GM23338 (cell line): Measurements from ENCODE around the gene CDKAL1. TPM values are rescaled to one million over a fixed set of nuclear protein-coding genes. Genes with fewer than 3 reads are reported as not detected.

Experiments used
- ATAC-seq: fragments of 200-7000 bp; cut with Tn5 transposase; 3 replicates; pipeline ENCODE4 v1.9.1; 2020
- DNase-seq: peaks from one replicate; pipeline ENCODE4 v3.0.0-alpha.2; 2015; ENCODE audit warnings: low spot score
- H2AFZ ChIP-seq: fragments of 200-600 bp; sonication (generic); 2 replicates; pipeline ENCODE4 v1.8.0; 2016; ENCODE audit warnings: antibody characterized with exemption, mild to moderate bottlenecking, moderate library complexity
- H3F3A ChIP-seq: fragments of 200-600 bp; sonication (generic); replicated peaks from 2 replicates; pipeline ENCODE4 v1.8.0; 2017; ENCODE audit warnings: antibody characterized with exemption, mixed run types, low read depth
- H3K27ac ChIP-seq: fragments of 200-600 bp; sonication (generic); 2 replicates; pipeline ENCODE4 v1.6.1; 2016; ENCODE audit warnings: low read depth
- H3K27me3 ChIP-seq: fragments of 200-600 bp; sonication (generic); 2 replicates; pipeline ENCODE4 v1.8.0; 2016; ENCODE audit warnings: mild to moderate bottlenecking, mixed run types, moderate library complexity; ENCODE audit not compliant: insufficient read depth
- H3K36me3 ChIP-seq: fragments of 200-600 bp; sonication (generic); 2 replicates; pipeline ENCODE4 v1.8.0; 2016; ENCODE audit warnings: mild to moderate bottlenecking; ENCODE audit not compliant: insufficient read depth
- H3K4me1 ChIP-seq: fragments of 200-600 bp; sonication (generic); 2 replicates; pipeline ENCODE4 v1.8.0; 2016; ENCODE audit warnings: mild to moderate bottlenecking, moderate library complexity; ENCODE audit not compliant: insufficient read depth
- H3K4me2 ChIP-seq: fragments of 200-600 bp; sonication (generic); 2 replicates; pipeline ENCODE4 v1.7.1; 2017; ENCODE audit warnings: mixed run types
- H3K4me3 ChIP-seq: fragments of 200-600 bp; sonication (generic); 2 replicates; pipeline ENCODE4 v1.6.1; 2016; ENCODE audit warnings: mixed run types
- H3K79me2 ChIP-seq: fragments of 200-600 bp; sonication (generic); replicated peaks from 2 replicates; pipeline ENCODE4 v1.8.0; 2017; ENCODE audit warnings: mild to moderate bottlenecking; ENCODE audit not compliant: insufficient read depth
- H3K9me2 ChIP-seq: fragments of 200-600 bp; sonication (generic); 2 replicates; pipeline ENCODE4 v1.8.0; 2017; ENCODE audit not compliant: insufficient read depth
- H4K20me1 ChIP-seq: fragments of 200-600 bp; sonication (generic); replicated peaks from 2 replicates; pipeline ENCODE4 v1.8.0; 2017; ENCODE audit warnings: mild to moderate bottlenecking; ENCODE audit not compliant: insufficient read depth
- H3K27ac Mint-ChIP-seq: 2 replicates; pipeline ENCODE4 v1.8.0; 2020; ENCODE audit warnings: inconsistent platforms, mild to moderate bottlenecking, moderate library complexity, mixed read lengths
- H3K27me3 Mint-ChIP-seq: 3 replicates; pipeline ENCODE4 v1.8.0; 2022; ENCODE audit warnings: low read depth, mild to moderate bottlenecking, moderate library complexity, mixed read lengths, inconsistent platforms; ENCODE audit not compliant: insufficient read depth, poor library complexity
- H3K36me3 Mint-ChIP-seq: 3 replicates; pipeline ENCODE4 v1.8.0; 2021; ENCODE audit warnings: low read depth, mild to moderate bottlenecking, inconsistent platforms, moderate library complexity, mixed read lengths
- H3K4me1 Mint-ChIP-seq: 3 replicates; pipeline ENCODE4 v1.8.0; 2020; ENCODE audit warnings: mild to moderate bottlenecking, inconsistent platforms, mixed read lengths
- H3K4me3 Mint-ChIP-seq: 3 replicates; pipeline ENCODE4 v1.8.0; 2021; ENCODE audit warnings: moderate library complexity, mild to moderate bottlenecking, inconsistent platforms, mixed read lengths
- H3K9me3 Mint-ChIP-seq: 3 replicates; pipeline ENCODE4 v1.8.0; 2020; ENCODE audit warnings: moderate library complexity, mild to moderate bottlenecking, inconsistent platforms, mixed read lengths
- CREB1 ChIP-seq: fragments of 250-450 bp; sonication (Bioruptor Pico); IDR thresholded peaks from 2 replicates; pipeline ENCODE4 v1.5.0; 2020; ENCODE audit warnings: low read depth, mild to moderate bottlenecking, moderate library complexity
- ETS1 ChIP-seq: IDR thresholded peaks from 2 replicates; pipeline ENCODE4 v1.6.1; 2016; ENCODE audit warnings: antibody characterized with exemption
- EZH2 ChIP-seq: fragments of 200-600 bp; sonication (generic); IDR thresholded peaks from one replicate; pipeline ENCODE4 v1.8.0; 2017; ENCODE audit warnings: antibody characterized with exemption, mild to moderate bottlenecking, low read depth; ENCODE audit not compliant: unreplicated experiment
- EZH2phosphoT487 ChIP-seq: fragments of 200-600 bp; sonication (generic); IDR thresholded peaks from one replicate; pipeline ENCODE4 v1.8.1; 2018; ENCODE audit warnings: antibody characterized with exemption; ENCODE audit not compliant: unreplicated experiment
- JUNB ChIP-seq: IDR thresholded peaks from one replicate; pipeline ENCODE4 v1.6.1; 2016; ENCODE audit warnings: antibody characterized with exemption; ENCODE audit not compliant: unreplicated experiment
- NANOG ChIP-seq: IDR thresholded peaks from 2 replicates; pipeline ENCODE4 v1.6.1; 2016; ENCODE audit warnings: antibody characterized with exemption, borderline replicate concordance
- POLR2AphosphoS5 ChIP-seq: IDR thresholded peaks from 2 replicates; pipeline ENCODE4 v1.6.1; 2016; ENCODE audit warnings: antibody characterized with exemption, low read depth
- REST ChIP-seq: IDR thresholded peaks from one replicate; pipeline ENCODE4 v1.6.1; 2018; ENCODE audit warnings: antibody characterized with exemption; ENCODE audit not compliant: unreplicated experiment
- STAT1 ChIP-seq: IDR thresholded peaks from one replicate; pipeline ENCODE4 v1.6.1; 2016; ENCODE audit warnings: antibody characterized with exemption; ENCODE audit not compliant: unreplicated experiment
- ZNF114 ChIP-seq: fragments of 250-450 bp; sonication (Bioruptor Pico); IDR thresholded peaks from 2 replicates; pipeline ENCODE4 v1.5.0; 2020; ENCODE audit warnings: mild to moderate bottlenecking, moderate library complexity
- ZNF331 ChIP-seq: fragments of 250-450 bp; sonication (Bioruptor Pico); IDR thresholded peaks from 2 replicates; pipeline ENCODE4 v1.5.0; 2020; ENCODE audit warnings: low read depth, mild to moderate bottlenecking, moderate library complexity
- polyA plus RNA-seq: library from polyadenylated mRNA; unstranded; fragments of >200 nt; fragmentation: Nextera tagmentation; extraction: Ambion mirVana; gene quantifications from 2 replicates; pipeline ENCODE4 v1.2.1, GENCODE V29; 2016
- total RNA-seq: library from RNA; depleted of rRNA; stranded (reverse); fragments of >200 nt; shearing (Covaris generic); gene quantifications from 2 replicates; pipeline ENCODE4 v1.2.3, GENCODE V29; 2014
- TF ChIP-seq, protein P1 (sequence below): fragments of 250-450 bp; sonication (Bioruptor Pico); IDR thresholded peaks from 2 replicates; pipeline ENCODE4 v1.5.0; 2020; ENCODE audit warnings: mild to moderate bottlenecking, moderate library complexity

CDKAL1 gene
- total and polyA plus RNA-seq, 2 experiments from 2014 or later: 17.8 to 35.0 TPM

DNA sequence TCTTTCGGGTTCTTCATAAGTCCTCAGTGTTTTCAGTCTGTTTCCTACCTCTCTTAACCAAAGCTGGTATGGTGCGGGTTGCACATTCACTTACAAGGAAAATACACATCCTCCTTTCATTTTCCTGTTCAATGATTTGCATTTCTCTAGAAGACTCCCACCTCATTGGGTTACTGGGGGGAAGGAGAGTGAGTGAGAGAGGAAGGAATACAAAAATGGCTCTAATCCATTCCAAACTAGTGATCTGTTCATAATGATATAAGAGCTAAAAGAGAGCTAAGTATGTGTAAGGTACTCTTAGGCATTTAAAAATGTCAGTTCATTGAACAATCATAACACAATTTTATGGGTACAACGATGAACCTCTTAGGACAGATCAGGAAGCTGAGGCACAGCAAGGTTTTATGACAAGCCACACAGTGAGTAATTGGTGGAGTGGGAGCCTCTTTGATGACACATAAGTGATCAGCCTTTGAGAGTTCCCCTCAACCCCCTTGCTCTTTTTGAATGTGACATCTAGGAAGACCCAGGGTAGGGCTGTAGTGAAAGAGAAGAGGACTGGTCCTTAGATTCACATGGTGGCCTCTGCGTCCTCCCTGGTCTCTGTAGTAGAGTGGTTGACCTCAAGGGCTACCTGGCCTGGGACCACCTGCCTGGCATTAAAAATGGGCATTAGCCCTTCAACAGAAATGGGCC, 730.9 kb downstream of the CDKAL1 start:
- H3K4me1 ChIP-seq: no peaks in the 10 kb centered on the region
- H3K4me3 Mint-ChIP-seq: no peak overlapping the region
- H3K36me3 Mint-ChIP-seq: peaks cover 3% of the 10 kb centered on the region; the same call in 1 of the 3 replicates
- ATAC-seq (no peak), DNase-seq (no peak)
- H3K4me3 ChIP-seq: no peak overlapping the region
- peaks cover 9% of the 10 kb centered on the region; the same call in 1 of the 2 replicates for H3K9me2 ChIP-seq
- H3K27ac Mint-ChIP-seq: no peak overlapping the region
- no peaks in the 10 kb centered on the region for H3K79me2 ChIP-seq
- H3K4me2 ChIP-seq: no peak overlapping the region
- H3K4me1 Mint-ChIP-seq: peaks cover 4% of the 10 kb centered on the region; the same call in 2 of the 3 replicates
- peaks cover 3% of the 10 kb centered on the region; the same call in 1 of the 3 replicates for H3K9me3 Mint-ChIP-seq
- H2AFZ ChIP-seq: no peak overlapping the region
- H3K27ac ChIP-seq: no peak overlapping the region
- TF ChIP-seq EZH2phosphoT487 (no peak), ETS1 (no peak), ZNF114 (CRISPR knock-in tag) (no peak), REST (no peak), POLR2AphosphoS5 (no peak), ZNF331 (CRISPR knock-in tag) (no peak), STAT1 (no peak), EZH2 (no peak), JUNB (no peak), CREB1 (CRISPR knock-in tag) (no peak), NANOG (no peak)
- TF ChIP-seq, protein P1, sequence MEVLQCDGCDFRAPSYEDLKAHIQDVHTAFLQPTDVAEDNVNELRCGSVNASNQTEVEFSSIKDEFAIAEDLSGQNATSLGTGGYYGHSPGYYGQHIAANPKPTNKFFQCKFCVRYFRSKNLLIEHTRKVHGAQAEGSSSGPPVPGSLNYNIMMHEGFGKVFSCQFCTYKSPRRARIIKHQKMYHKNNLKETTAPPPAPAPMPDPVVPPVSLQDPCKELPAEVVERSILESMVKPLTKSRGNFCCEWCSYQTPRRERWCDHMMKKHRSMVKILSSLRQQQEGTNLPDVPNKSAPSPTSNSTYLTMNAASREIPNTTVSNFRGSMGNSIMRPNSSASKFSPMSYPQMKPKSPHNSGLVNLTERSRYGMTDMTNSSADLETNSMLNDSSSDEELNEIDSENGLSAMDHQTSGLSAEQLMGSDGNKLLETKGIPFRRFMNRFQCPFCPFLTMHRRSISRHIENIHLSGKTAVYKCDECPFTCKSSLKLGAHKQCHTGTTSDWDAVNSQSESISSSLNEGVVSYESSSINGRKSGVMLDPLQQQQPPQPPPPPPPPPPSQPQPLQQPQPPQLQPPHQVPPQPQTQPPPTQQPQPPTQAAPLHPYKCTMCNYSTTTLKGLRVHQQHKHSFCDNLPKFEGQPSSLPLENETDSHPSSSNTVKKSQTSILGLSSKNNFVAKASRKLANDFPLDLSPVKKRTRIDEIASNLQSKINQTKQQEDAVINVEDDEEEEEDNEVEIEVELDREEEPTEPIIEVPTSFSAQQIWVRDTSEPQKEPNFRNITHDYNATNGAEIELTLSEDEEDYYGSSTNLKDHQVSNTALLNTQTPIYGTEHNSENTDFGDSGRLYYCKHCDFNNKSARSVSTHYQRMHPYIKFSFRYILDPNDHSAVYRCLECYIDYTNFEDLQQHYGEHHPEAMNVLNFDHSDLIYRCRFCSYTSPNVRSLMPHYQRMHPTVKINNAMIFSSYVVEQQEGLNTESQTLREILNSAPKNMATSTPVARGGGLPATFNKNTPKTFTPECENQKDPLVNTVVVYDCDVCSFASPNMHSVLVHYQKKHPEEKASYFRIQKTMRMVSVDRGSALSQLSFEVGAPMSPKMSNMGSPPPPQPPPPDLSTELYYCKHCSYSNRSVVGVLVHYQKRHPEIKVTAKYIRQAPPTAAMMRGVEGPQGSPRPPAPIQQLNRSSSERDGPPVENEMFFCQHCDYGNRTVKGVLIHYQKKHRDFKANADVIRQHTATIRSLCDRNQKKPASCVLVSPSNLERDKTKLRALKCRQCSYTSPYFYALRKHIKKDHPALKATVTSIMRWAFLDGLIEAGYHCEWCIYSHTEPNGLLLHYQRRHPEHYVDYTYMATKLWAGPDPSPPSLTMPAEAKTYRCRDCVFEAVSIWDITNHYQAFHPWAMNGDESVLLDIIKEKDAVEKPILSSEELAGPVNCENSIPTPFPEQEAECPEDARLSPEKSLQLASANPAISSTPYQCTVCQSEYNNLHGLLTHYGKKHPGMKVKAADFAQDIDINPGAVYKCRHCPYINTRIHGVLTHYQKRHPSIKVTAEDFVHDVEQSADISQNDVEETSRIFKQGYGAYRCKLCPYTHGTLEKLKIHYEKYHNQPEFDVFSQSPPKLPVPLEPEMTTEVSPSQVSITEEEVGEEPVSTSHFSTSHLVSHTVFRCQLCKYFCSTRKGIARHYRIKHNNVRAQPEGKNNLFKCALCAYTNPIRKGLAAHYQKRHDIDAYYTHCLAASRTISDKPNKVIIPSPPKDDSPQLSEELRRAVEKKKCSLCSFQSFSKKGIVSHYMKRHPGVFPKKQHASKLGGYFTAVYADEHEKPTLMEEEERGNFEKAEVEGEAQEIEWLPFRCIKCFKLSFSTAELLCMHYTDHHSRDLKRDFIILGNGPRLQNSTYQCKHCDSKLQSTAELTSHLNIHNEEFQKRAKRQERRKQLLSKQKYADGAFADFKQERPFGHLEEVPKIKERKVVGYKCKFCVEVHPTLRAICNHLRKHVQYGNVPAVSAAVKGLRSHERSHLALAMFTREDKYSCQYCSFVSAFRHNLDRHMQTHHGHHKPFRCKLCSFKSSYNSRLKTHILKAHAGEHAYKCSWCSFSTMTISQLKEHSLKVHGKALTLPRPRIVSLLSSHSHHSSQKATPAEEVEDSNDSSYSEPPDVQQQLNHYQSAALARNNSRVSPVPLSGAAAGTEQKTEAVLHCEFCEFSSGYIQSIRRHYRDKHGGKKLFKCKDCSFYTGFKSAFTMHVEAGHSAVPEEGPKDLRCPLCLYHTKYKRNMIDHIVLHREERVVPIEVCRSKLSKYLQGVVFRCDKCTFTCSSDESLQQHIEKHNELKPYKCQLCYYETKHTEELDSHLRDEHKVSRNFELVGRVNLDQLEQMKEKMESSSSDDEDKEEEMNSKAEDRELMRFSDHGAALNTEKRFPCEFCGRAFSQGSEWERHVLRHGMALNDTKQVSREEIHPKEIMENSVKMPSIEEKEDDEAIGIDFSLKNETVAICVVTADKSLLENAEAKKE (CRISPR knock-in tag): no peak
- no peaks in the 10 kb centered on the region for H3F3A ChIP-seq
- H3K27me3 Mint-ChIP-seq: no peaks in the 10 kb centered on the region
- no peaks in the 10 kb centered on the region for H4K20me1 ChIP-seq
- no peaks in the 10 kb centered on the region for H3K27me3 ChIP-seq
- H3K36me3 ChIP-seq: no peaks in the 10 kb centered on the region
